G401.6 (cell line): ENCODE results near the gene ACOX3.

ENCODE experiments used
- FAIRE-seq: peaks from 2 replicates; lab custom pipeline; 2012; peaks lifted over from hg19 to GRCh38; lab: Jason Lieb, UNC

Gene ACOX3

DNA sequence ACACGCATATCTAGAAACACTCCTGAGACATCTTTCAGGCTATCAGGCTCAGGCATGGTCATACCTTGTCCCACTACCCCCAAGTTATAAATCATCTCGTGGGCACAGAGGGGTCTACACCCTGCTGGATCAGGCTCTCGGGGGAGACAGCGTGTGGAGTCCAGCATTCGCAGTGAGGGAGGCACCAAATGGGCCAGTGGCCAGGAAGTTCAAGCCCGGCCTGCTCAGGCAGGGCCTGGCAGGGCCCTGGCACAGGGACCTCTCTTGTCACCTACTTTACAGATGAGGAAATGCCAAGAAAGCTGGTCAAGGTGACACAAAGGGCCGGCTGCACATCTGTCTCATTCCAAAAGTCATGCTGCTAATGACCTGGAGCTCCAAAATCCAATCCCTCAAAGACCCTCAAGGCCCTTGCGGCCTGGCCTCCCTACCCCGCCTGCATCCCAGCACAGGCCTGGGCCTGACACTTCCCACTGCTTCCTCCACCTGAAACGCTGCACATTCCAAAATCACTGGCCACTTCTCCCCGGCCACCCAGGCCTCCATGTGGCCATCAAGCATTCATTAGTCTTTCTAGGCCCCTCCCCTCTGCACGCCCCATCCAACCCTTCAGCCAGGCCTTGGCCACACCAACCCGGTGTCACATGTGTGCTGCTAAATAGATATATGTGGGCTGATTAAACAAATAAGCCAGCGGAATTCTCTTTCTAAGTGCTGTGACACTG, 35.6 kb downstream of the ACOX3 start:
- no peak for FAIRE-seq

- no peak for FAIRE-seq
Measured at GRCh38 chr4:8403976-8404375, 36.5 kb downstream of the ACOX3 start.

GRCh38 chr4:8403173-8403753, 37.3 kb downstream of the ACOX3 start:
- peak; percentile 87 for FAIRE-seq

DNA sequence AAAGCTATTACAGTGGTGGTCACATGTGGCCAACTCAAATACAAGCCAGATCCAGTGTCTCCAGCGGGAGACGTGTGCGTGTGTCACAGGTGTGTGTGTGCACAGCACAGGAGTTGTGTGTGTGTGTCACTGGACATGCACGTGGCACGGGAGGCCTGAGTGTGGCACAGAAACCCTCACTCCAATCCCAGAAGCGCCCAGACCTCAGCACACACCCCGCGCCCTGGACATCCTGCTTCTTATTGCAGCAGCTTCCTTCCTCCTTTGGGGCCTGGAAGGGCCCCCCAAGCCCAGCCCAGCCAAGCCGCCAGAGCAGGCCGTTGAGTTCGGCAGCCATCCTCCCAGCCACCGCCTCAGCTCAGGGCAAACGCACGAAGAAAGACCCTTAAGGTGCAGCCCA, 37.9 kb downstream of the ACOX3 start:
- FAIRE-seq = no peak

DNA sequence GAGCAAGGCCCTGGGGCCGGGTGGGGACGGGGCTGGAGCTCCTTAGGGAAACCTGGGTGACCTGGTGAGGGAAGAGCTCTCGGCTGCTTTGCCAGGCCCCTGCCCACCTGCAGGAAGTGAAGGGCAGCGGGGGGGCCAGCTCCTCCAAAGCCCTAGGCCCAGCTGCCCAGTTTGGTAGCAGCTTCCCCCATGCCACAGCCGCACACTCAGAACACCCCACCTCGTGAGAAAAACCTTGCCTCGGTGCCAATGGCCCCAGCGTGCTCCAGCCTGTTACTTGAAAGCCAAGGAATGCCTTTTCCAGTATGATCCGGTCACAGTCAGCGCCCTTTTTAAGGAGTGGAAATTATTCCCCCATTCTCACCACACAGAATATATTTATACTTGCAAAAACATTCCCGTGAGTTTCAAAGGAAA, 38.3 kb downstream of the ACOX3 start:
- FAIRE-seq = no peak

- FAIRE-seq = no peak
Measured at GRCh38 chr4:8401665-8402064, 38.9 kb downstream of the ACOX3 start.

DNA sequence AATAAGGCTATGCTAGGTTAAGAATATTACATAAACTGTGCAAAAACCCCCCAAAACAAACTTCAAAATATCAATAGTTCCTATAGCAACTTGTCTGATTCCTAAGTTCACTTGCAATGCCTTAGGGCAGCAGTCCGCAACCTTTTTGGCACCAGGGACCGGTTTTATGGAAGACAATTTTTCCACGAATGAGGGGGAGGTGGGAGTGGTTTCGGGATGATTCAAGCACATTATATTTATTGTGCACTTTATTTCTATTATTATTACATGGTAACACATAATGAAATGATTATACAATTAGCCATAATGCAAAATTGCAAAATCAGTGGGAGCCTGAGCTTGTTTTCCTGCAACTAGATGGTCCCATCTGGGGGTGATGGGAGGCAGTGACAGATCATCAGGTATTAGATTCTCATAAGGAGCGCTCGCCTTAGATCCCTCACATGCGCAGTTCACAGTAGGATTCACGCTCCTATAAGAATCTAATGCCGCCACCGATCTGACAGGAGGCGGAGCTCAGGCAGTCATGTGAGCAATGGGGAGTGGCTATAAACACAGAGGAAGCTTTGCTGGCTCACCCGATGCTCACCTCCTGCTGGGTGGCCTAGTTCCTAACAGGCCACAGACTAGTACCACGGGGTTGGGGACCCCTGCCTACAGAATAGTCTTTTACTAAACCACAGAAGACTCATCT, 39.7 kb downstream of the ACOX3 start:
- FAIRE-seq = no peak

DNA sequence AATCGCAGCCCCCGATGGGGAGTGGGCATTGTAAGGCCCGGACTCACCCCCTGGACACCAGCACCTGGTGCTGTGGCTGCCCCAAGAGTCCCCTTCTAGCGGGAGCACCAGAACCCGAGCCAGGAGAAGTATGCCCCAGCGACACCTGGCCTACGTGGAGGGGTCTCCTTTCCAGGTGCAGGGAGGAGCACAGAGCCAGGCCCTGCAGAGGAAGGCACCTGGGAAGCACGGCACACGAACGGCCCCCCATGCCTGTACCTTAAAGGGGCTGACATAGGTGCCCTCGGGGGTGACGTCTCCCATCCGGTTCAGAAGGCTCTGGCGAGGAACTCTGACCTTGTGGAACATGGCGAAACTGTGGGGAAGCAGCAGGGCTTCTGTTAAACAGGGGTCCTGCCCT, 41.2 kb downstream of the ACOX3 start:
- FAIRE-seq = no peak

GRCh38 chr4:8398347-8398746, 42.2 kb downstream of the ACOX3 start:
- no peak for FAIRE-seq

- FAIRE-seq = no peak
Measured at GRCh38 chr4:8396762-8397406, 43.6 kb downstream of the ACOX3 start.

DNA sequence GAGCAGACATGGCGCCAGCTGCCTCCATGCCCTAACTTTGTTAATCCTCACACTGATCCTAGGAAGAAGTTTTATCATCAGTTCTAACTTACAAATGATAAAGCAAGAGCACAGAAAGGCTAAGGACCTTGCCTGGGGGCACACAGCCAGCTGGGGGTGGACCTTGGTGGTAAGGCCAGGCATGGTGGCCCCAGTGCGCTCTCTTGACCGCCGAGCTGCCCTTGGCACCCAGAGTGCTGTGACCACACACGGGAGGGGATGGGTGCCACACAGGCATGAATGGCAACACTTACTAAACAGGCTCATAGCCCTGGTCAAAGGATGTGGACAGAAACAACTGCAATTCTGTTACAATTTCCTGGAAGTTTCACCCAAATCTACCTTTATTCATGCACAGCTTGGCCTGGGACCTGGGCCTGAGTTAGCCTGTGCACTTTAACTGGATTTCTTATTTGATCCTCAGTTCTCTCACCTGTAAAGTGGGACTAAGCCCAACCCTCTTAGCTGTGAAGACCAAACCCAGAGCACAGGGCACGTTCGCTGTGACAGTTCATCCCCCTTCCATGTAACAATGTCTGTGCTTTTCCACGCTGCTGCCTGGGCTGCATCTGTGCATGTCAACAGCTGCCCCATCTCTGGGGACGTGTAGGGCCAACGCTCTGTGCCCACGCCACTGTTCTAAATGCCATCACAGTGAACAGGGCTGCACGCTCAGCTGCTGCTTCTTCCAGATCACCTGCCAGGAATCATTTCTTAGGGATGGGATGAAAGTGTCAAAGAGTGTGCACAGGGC, 44.8 kb downstream of the ACOX3 start:
- no peak for FAIRE-seq

DNA sequence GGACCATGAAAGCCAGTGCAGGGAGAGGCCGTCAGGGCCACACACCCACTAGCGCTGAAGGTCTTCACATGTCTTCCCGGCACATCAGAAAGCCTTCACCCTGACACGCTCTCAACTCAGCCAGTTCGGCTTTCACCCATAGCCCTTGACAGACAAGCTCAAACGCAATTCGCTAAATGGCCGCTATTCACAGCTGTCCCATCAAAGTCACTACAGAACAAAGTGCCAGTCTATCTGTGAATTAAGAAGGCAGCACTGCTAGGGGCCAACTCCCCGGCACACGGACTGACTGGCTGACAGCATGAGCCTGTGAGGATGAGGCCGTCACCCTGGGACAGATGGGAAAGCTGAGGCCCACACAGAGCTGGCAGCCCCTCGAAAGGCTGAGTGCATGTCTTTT, 45.7 kb downstream of the ACOX3 start:
- FAIRE-seq = no peak

DNA sequence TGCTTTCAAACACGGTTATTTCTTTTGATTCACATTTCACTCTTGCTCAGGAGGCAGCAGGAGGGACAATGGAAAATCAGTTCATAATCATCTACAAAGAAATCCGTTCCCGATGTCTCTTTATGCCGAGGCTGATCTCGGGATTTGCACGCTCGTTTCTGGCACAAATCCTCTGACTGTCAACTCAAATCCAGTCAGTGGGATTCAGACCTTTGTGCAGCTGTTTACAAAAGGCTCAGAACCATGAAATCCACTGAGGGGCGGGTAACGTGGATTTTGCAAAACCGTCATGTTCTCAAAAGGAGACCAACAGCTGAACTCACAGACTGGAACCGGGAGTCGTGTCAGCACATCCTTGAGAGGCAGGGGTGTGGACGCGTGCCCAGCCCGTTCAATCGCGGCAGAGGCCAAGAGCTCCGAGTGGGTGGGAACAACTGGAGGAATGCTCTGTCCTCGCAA, 46.4 kb downstream of the ACOX3 start:
- FAIRE-seq = no peak

- FAIRE-seq = no peak
Measured at GRCh38 chr4:8393593-8394038, 46.9 kb downstream of the ACOX3 start.

- FAIRE-seq = no peak
Measured at GRCh38 chr4:8392591-8393190, 47.8 kb downstream of the ACOX3 start.

- FAIRE-seq = no peak
Measured at GRCh38 chr4:8391972-8392371, 48.6 kb downstream of the ACOX3 start.

DNA sequence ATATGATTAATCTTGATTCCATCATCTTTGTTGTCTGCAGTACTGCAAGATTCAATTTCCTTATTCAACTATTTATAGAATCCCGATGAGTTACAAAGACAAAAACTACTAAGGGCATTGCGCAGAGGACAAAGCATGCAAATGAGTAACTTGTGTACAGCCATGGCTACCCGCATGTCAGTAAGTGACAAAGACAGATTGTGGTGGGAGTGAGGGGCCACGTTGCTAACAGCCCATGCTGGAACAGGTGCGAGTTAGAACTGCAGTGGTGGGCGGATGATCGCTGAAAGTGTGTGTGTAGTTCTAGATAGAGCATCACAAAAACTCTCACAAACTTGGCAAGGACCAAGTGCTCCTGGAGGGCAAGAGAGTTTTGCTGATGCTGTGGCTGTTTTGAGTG, 49.5 kb downstream of the ACOX3 start:
- FAIRE-seq = no peak

DNA sequence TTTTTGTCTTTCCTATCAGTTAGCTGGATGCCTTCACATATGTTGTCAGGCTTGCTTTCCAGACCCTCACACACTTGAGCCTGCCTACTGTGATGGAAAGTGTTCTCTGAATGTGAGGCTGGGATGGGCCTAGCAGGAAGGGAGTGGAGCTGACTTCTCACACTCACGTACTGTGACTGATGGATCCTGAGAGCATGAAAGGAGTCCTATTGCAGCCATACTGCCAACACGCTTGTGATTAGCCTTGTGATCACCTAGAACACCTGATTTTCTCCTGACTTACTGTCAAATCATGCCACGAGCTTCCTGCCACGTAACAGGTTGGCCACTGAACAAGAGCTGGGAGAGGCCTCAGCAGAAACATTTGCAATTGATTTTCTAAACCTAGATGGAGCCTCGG, 49.9 kb downstream of the ACOX3 start:
- FAIRE-seq = no peak

DNA sequence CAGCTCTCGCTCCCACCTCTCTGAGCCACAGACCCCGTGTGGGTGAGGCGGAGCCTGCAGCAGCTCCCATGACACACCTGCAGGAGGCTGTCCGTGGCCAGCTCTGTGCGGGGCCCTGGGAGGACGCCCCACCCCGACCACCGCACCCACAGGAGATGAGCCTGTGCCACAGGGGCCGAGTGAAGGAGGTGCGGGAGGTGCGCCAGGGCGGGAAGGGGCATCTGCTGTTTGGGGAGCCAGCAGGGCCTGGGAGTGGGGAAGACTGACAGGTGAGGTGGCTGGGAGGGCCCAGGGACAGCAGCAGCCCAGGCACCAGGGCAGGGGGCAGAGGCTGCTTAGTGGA, 52.0 kb downstream of the ACOX3 start:
- no peak for FAIRE-seq

- no peak for FAIRE-seq
Measured at GRCh38 chr4:8387615-8388527, 52.7 kb downstream of the ACOX3 start.

GRCh38 chr4:8387194-8387593, 53.3 kb downstream of the ACOX3 start:
- no peak for FAIRE-seq
